ENCODE measurements around the gene ATAD2B. TPM values are rescaled to one million over a fixed set of nuclear protein-coding genes. Genes with fewer than 3 reads are reported as not detected.

ATAD2B gene
- total and polyA plus RNA-seq, 4 donors, result 2.3 to 16.2 (median 11.5) TPM

DNA sequence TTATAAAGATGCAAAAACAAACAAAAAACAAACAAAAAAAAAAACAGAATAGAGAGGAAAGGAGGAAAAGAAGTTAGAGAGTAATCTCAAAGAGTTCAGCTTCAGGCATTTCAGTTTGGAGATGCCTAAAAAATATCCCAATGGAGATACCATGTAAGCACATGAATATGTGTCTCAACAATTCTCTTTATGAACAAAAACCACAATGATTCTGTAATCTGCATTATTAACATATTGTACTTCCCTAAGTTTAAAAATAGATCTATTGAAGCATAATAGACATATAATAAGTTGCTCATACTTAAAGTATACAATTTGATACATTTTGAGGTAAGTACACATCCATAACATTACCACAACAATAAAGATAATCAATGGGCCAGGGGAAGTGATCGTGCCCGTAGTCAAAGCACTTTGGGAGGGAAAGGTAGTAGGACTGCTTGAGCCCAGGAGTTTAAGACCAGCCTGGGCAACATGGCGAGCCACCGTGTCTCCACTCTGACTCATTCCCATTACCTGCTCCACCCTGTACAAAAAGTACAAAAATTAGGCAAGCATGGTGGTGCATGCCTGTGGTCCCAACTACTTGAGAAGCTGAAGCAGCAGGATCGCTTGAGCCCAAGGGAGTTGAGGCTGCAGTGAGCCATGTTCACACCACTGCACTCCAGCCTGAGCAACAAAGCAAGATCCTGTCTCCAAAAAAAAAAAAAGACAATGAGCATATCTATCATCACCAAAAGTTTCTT lies 158.9 kb downstream of the ATAD2B start:
- peaks cover 2 to 19% (median 17%) of the 10 kb centered on the region in 4 donors for H3K36me3 ChIP-seq (ENCODE audit: control insufficient read depth in 4 of 4, insufficient read depth in 3 of 4, low read depth in 1 of 4, low read length in 3 of 4)
- H3K27ac ChIP-seq (ENCODE audit: low read depth in 1 of 2, low read length in 2 of 2), result no peak overlapping the region
- no peaks in the 10 kb centered on the region for H3K4me1 ChIP-seq (ENCODE audit: control insufficient read depth in 4 of 4, insufficient read depth in 4 of 4, low read length in 3 of 4)
- no peak overlapping the region for H3K9ac ChIP-seq (ENCODE audit: low read depth in 1 of 2, low read length in 2 of 2)
- WGBS, result 96% methylated on average over 5 of the region's 5 CpGs
- H3K27me3 ChIP-seq (ENCODE audit: control insufficient read depth in 4 of 4, insufficient read depth in 4 of 4, low read length in 3 of 4), result no peaks in the 10 kb centered on the region
- H3K9me3 ChIP-seq (ENCODE audit: control insufficient read depth in 4 of 4, low read length in 3 of 4), result peaks cover 0 to 2% (median 0%) of the 10 kb centered on the region in 4 donors
- TF ChIP-seq JUND (IDR thresholded peaks at IDR 0.05), result no peak
- no peak for TF ChIP-seq SP1 (IDR thresholded peaks at IDR 0.05)
- no peak for TF ChIP-seq RXRA (IDR thresholded peaks at IDR 0.05)
- TF ChIP-seq, protein P1, sequence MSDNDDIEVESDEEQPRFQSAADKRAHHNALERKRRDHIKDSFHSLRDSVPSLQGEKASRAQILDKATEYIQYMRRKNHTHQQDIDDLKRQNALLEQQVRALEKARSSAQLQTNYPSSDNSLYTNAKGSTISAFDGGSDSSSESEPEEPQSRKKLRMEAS (IDR thresholded peaks at IDR 0.05), result no peak
- TF ChIP-seq GABPA (IDR thresholded peaks at IDR 0.05 in 1 of 2, conservative IDR thresholded peaks at IDR 0.05 in 1 of 2), result no peak
- TF ChIP-seq NR2F2 (IDR thresholded peaks at IDR 0.05), result no peak
- no peak for TF ChIP-seq TAF1 (conservative IDR thresholded peaks at IDR 0.05)
- TF ChIP-seq YY1 (IDR thresholded peaks at IDR 0.05), result no peak
- no peak for TF ChIP-seq HNF4A (conservative IDR thresholded peaks at IDR 0.05)
- TF ChIP-seq FOXA1 (IDR thresholded peaks at IDR 0.05), result no peak
- H3K4me3 ChIP-seq (ENCODE audit: low read depth in 1 of 3, low read length in 3 of 3), result no peak overlapping the region
- no peak for DNase-seq (ENCODE audit: low spot score)

DNA sequence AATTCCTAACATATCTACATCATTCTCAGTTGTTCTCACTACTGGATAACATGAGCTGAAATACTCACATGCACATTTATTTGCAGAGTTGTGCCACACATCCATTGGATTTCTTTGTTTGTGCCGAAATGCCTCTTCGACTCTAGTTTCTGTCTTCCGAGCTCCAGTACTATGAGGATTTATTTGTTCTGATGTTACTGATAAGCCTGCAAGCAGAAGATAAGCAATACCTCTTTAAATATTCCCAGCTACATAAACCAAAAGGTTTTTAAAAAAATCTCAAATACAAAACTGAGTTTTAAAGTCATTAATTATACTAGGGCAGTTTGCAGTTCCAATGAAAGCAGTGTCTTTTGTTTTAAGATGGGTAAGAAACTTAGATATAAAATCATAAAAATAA lies 164.8 kb downstream of the ATAD2B start:
- 53% methylated on average over 3 of the region's 3 CpGs for WGBS
- H3K27ac ChIP-seq (ENCODE audit: low read depth in 1 of 2, low read length in 2 of 2), result no peak overlapping the region

More for the DNA sequence above, 164.8 kb downstream of the ATAD2B start:
- Histone ChIP-seq H3K27me3 (ENCODE audit: control insufficient read depth in 4 of 4, insufficient read depth in 4 of 4, low read length in 3 of 4) (no peaks in the 10 kb centered on the region), H3K9ac (ENCODE audit: low read depth in 1 of 2, low read length in 2 of 2) (no peak overlapping the region), H3K4me1 (ENCODE audit: control insufficient read depth in 4 of 4, insufficient read depth in 4 of 4, low read length in 3 of 4) (no peaks in the 10 kb centered on the region), H3K4me3 (ENCODE audit: low read depth in 1 of 3, low read length in 3 of 3) (no peak overlapping the region), H3K36me3 (ENCODE audit: control insufficient read depth in 4 of 4, insufficient read depth in 3 of 4, low read depth in 1 of 4, low read length in 3 of 4) (peaks cover 1 to 16% (median 9%) of the 10 kb centered on the region in 4 donors), H3K9me3 (ENCODE audit: control insufficient read depth in 4 of 4, low read length in 3 of 4) (no peaks in the 10 kb centered on the region)
- no peak for DNase-seq (ENCODE audit: low spot score)
- TF ChIP-seq RXRA (IDR thresholded peaks at IDR 0.05) (no peak), FOXA2 (IDR thresholded peaks at IDR 0.05) (no peak), FOXA1 (IDR thresholded peaks at IDR 0.05) (no peak), SP1 (IDR thresholded peaks at IDR 0.05) (no peak), HNF4A (conservative IDR thresholded peaks at IDR 0.05) (no peak), NR2F2 (IDR thresholded peaks at IDR 0.05) (no peak), HNF4G (IDR thresholded peaks at IDR 0.05) (no peak), YY1 (IDR thresholded peaks at IDR 0.05) (no peak), TAF1 (conservative IDR thresholded peaks at IDR 0.05) (no peak)
- TF ChIP-seq, protein P2, sequence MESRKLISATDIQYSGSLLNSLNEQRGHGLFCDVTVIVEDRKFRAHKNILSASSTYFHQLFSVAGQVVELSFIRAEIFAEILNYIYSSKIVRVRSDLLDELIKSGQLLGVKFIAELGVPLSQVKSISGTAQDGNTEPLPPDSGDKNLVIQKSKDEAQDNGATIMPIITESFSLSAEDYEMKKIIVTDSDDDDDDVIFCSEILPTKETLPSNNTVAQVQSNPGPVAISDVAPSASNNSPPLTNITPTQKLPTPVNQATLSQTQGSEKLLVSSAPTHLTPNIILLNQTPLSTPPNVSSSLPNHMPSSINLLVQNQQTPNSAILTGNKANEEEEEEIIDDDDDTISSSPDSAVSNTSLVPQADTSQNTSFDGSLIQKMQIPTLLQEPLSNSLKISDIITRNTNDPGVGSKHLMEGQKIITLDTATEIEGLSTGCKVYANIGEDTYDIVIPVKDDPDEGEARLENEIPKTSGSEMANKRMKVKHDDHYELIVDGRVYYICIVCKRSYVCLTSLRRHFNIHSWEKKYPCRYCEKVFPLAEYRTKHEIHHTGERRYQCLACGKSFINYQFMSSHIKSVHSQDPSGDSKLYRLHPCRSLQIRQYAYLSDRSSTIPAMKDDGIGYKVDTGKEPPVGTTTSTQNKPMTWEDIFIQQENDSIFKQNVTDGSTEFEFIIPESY (IDR thresholded peaks at IDR 0.05), result no peak
- TF ChIP-seq, protein P3, sequence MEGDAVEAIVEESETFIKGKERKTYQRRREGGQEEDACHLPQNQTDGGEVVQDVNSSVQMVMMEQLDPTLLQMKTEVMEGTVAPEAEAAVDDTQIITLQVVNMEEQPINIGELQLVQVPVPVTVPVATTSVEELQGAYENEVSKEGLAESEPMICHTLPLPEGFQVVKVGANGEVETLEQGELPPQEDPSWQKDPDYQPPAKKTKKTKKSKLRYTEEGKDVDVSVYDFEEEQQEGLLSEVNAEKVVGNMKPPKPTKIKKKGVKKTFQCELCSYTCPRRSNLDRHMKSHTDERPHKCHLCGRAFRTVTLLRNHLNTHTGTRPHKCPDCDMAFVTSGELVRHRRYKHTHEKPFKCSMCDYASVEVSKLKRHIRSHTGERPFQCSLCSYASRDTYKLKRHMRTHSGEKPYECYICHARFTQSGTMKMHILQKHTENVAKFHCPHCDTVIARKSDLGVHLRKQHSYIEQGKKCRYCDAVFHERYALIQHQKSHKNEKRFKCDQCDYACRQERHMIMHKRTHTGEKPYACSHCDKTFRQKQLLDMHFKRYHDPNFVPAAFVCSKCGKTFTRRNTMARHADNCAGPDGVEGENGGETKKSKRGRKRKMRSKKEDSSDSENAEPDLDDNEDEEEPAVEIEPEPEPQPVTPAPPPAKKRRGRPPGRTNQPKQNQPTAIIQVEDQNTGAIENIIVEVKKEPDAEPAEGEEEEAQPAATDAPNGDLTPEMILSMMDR (IDR thresholded peaks at IDR 0.05; ENCODE audit: low read depth, low read length, missing input control), result no peak
